ENCODE data around the gene CAMK2D.

CAMK2D gene

GRCh38 chr4:113433116-113433515, 328.4 kb downstream of the CAMK2D start:
- DNase-seq (ENCODE audit: low read depth, low spot score): no peak
- H3K9me3 ChIP-seq (ENCODE audit: low read depth, low read length): no peaks in the 10 kb centered on the region
- no peak for TF ChIP-seq EZH2 (IDR thresholded peaks at IDR 0.05)
- TF ChIP-seq POLR2AphosphoS5 (IDR thresholded peaks at IDR 0.05; ENCODE audit: borderline replicate concordance, low read depth, low read length): no peak
- no peak for TF ChIP-seq FOXP2 (optimal IDR thresholded peaks at IDR 0.05; ENCODE audit: control extremely low read depth, extremely low read length, insufficient read depth)
- H3K9ac ChIP-seq (ENCODE audit: insufficient read length): no peak overlapping the region
- H3K36me3 ChIP-seq (ENCODE audit: insufficient read depth, low read length): no peaks in the 10 kb centered on the region
- no peak overlapping the region for H3K27ac ChIP-seq
- no peak overlapping the region for H3K4me3 ChIP-seq

GRCh38 chr4:113423631-113424030, 337.9 kb downstream of the CAMK2D start:
- Histone ChIP-seq H3K4me3 (no peak overlapping the region), H3K36me3 (ENCODE audit: insufficient read depth, low read length) (no peaks in the 10 kb centered on the region)
- TF ChIP-seq POLR2AphosphoS5 (IDR thresholded peaks at IDR 0.05; ENCODE audit: borderline replicate concordance, low read depth, low read length): no peak

GRCh38 chr4:113420938-113421337, 340.6 kb downstream of the CAMK2D start:
- Histone ChIP-seq H3K36me3 (ENCODE audit: insufficient read depth, low read length) (no peaks in the 10 kb centered on the region), H3K27ac (no peak overlapping the region), H3K9me3 (ENCODE audit: low read depth, low read length) (no peaks in the 10 kb centered on the region), H3K4me3 (no peak overlapping the region), H3K9ac (ENCODE audit: insufficient read length) (no peak overlapping the region)
- DNase-seq (ENCODE audit: low read depth, low spot score): no peak
- TF ChIP-seq POLR2AphosphoS5 (IDR thresholded peaks at IDR 0.05; ENCODE audit: borderline replicate concordance, low read depth, low read length): no peak
- TF ChIP-seq EZH2 (IDR thresholded peaks at IDR 0.05): no peak
- TF ChIP-seq FOXP2 (optimal IDR thresholded peaks at IDR 0.05; ENCODE audit: control extremely low read depth, extremely low read length, insufficient read depth): no peak

More at GRCh38 chr4:113423631-113424030, 337.9 kb downstream of the CAMK2D start:
- H3K9me3 ChIP-seq (ENCODE audit: low read depth, low read length): no peaks in the 10 kb centered on the region
- no peak overlapping the region for H3K9ac ChIP-seq (ENCODE audit: insufficient read length)
- DNase-seq (ENCODE audit: low read depth, low spot score): no peak
- H3K27ac ChIP-seq: no peak overlapping the region

- no peak for DNase-seq (ENCODE audit: low read depth, low spot score)
- H3K9ac ChIP-seq (ENCODE audit: insufficient read length): no peak overlapping the region
- no peaks in the 10 kb centered on the region for H3K36me3 ChIP-seq (ENCODE audit: insufficient read depth, low read length)
- no peaks in the 10 kb centered on the region for H3K9me3 ChIP-seq (ENCODE audit: low read depth, low read length)
- no peak for TF ChIP-seq EZH2 (IDR thresholded peaks at IDR 0.05)
- no peak for TF ChIP-seq POLR2AphosphoS5 (IDR thresholded peaks at IDR 0.05; ENCODE audit: borderline replicate concordance, low read depth, low read length)
- no peak for TF ChIP-seq FOXP2 (optimal IDR thresholded peaks at IDR 0.05; ENCODE audit: control extremely low read depth, extremely low read length, insufficient read depth)
- H3K27ac ChIP-seq: no peak overlapping the region
- no peak overlapping the region for H3K4me3 ChIP-seq
Observed at GRCh38 chr4:113419631-113420030, 341.9 kb downstream of the CAMK2D start.

GRCh38 chr4:113411496-113411938, 350.0 kb downstream of the CAMK2D start:
- Histone ChIP-seq H3K27ac (no peak overlapping the region), H3K9me3 (ENCODE audit: low read depth, low read length) (no peaks in the 10 kb centered on the region), H3K9ac (ENCODE audit: insufficient read length) (no peak overlapping the region), H3K36me3 (ENCODE audit: insufficient read depth, low read length) (no peaks in the 10 kb centered on the region), H3K4me3 (no peak overlapping the region)
- peak; percentile 32 for DNase-seq (ENCODE audit: low read depth, low spot score)
- TF ChIP-seq EZH2 (IDR thresholded peaks at IDR 0.05) (no peak), POLR2AphosphoS5 (IDR thresholded peaks at IDR 0.05; ENCODE audit: borderline replicate concordance, low read depth, low read length) (no peak), FOXP2 (optimal IDR thresholded peaks at IDR 0.05; ENCODE audit: control extremely low read depth, extremely low read length, insufficient read depth) (no peak)

GRCh38 chr4:113410686-113411085, 350.9 kb downstream of the CAMK2D start:
- no peak overlapping the region for H3K4me3 ChIP-seq
- no peaks in the 10 kb centered on the region for H3K36me3 ChIP-seq (ENCODE audit: insufficient read depth, low read length)
- no peaks in the 10 kb centered on the region for H3K9me3 ChIP-seq (ENCODE audit: low read depth, low read length)
- H3K27ac ChIP-seq: no peak overlapping the region
- no peak overlapping the region for H3K9ac ChIP-seq (ENCODE audit: insufficient read length)
- DNase-seq (ENCODE audit: low read depth, low spot score): no peak
- TF ChIP-seq FOXP2 (optimal IDR thresholded peaks at IDR 0.05; ENCODE audit: control extremely low read depth, extremely low read length, insufficient read depth): no peak
- no peak for TF ChIP-seq POLR2AphosphoS5 (IDR thresholded peaks at IDR 0.05; ENCODE audit: borderline replicate concordance, low read depth, low read length)
- no peak for TF ChIP-seq EZH2 (IDR thresholded peaks at IDR 0.05)

GRCh38 chr4:113409181-113409580, 352.4 kb downstream of the CAMK2D start:
- no peak overlapping the region for H3K27ac ChIP-seq
- no peak for DNase-seq (ENCODE audit: low read depth, low spot score)
- H3K4me3 ChIP-seq: no peak overlapping the region
- no peak overlapping the region for H3K9ac ChIP-seq (ENCODE audit: insufficient read length)
- TF ChIP-seq FOXP2 (optimal IDR thresholded peaks at IDR 0.05; ENCODE audit: control extremely low read depth, extremely low read length, insufficient read depth) (no peak), EZH2 (IDR thresholded peaks at IDR 0.05) (no peak), POLR2AphosphoS5 (IDR thresholded peaks at IDR 0.05; ENCODE audit: borderline replicate concordance, low read depth, low read length) (no peak)
- H3K36me3 ChIP-seq (ENCODE audit: insufficient read depth, low read length): no peaks in the 10 kb centered on the region
- no peaks in the 10 kb centered on the region for H3K9me3 ChIP-seq (ENCODE audit: low read depth, low read length)

GRCh38 chr4:113407409-113407808, 354.1 kb downstream of the CAMK2D start:
- H3K9me3 ChIP-seq (ENCODE audit: low read depth, low read length): no peaks in the 10 kb centered on the region
- no peak overlapping the region for H3K27ac ChIP-seq
- no peak overlapping the region for H3K9ac ChIP-seq (ENCODE audit: insufficient read length)
- H3K36me3 ChIP-seq (ENCODE audit: insufficient read depth, low read length): no peaks in the 10 kb centered on the region
- TF ChIP-seq EZH2 (IDR thresholded peaks at IDR 0.05) (no peak), FOXP2 (optimal IDR thresholded peaks at IDR 0.05; ENCODE audit: control extremely low read depth, extremely low read length, insufficient read depth) (no peak), POLR2AphosphoS5 (IDR thresholded peaks at IDR 0.05; ENCODE audit: borderline replicate concordance, low read depth, low read length) (no peak)
- H3K4me3 ChIP-seq: no peak overlapping the region
- DNase-seq (ENCODE audit: low read depth, low spot score): no peak

- H3K4me3 ChIP-seq: no peak overlapping the region
- no peaks in the 10 kb centered on the region for H3K36me3 ChIP-seq (ENCODE audit: insufficient read depth, low read length)
- H3K9me3 ChIP-seq (ENCODE audit: low read depth, low read length): no peaks in the 10 kb centered on the region
- H3K27ac ChIP-seq: no peak overlapping the region
- H3K9ac ChIP-seq (ENCODE audit: insufficient read length): no peak overlapping the region
- TF ChIP-seq FOXP2 (optimal IDR thresholded peaks at IDR 0.05; ENCODE audit: control extremely low read depth, extremely low read length, insufficient read depth) (no peak), EZH2 (IDR thresholded peaks at IDR 0.05) (no peak), POLR2AphosphoS5 (IDR thresholded peaks at IDR 0.05; ENCODE audit: borderline replicate concordance, low read depth, low read length) (no peak)
- no peak for DNase-seq (ENCODE audit: low read depth, low spot score)
Observed at GRCh38 chr4:113406723-113407016, 354.9 kb downstream of the CAMK2D start.
